HG02623 (cell line): ENCODE results near the gene ANAPC10.

Experiments
- ATAC-seq: cut with Tn5 transposase; IDR thresholded peaks from one replicate; pipeline ENCODE4 v1.9.1; 2021; ENCODE audit warnings: moderate library complexity; ENCODE audit not compliant: unreplicated experiment

ANAPC10 gene

GRCh38 chr4:145075742-145076468 lies 22.1 kb downstream of the ANAPC10 start:
- no peak for ATAC-seq

- no peak for ATAC-seq
These were observed 26.4 kb downstream of the ANAPC10 start for GRCh38 chr4:145071560-145071959.

GRCh38 chr4:145069361-145069760 lies 28.6 kb downstream of the ANAPC10 start:
- ATAC-seq: no peak

- no peak for ATAC-seq
These were observed 31.9 kb downstream of the ANAPC10 start for GRCh38 chr4:145066063-145066501.

- ATAC-seq: peak; percentile 74
These were observed 36.6 kb downstream of the ANAPC10 start for GRCh38 chr4:145061318-145061920.

- ATAC-seq: no peak
These were observed 39.7 kb downstream of the ANAPC10 start for GRCh38 chr4:145058256-145058655.

GRCh38 chr4:145056325-145057130 lies 41.5 kb downstream of the ANAPC10 start:
- no peak for ATAC-seq

- no peak for ATAC-seq
These were observed 42.3 kb downstream of the ANAPC10 start for GRCh38 chr4:145055533-145056257.

- no peak for ATAC-seq
These were observed 48.8 kb downstream of the ANAPC10 start for GRCh38 chr4:145049241-145049640.

- no peak for ATAC-seq
These were observed 49.2 kb downstream of the ANAPC10 start for GRCh38 chr4:145048817-145049216.

GRCh38 chr4:145047151-145047550 lies 50.8 kb downstream of the ANAPC10 start:
- peak; percentile 75 for ATAC-seq

GRCh38 chr4:145045180-145045579 lies 52.8 kb downstream of the ANAPC10 start:
- peak; percentile 34 for ATAC-seq

- ATAC-seq: no peak
These were observed 53.7 kb downstream of the ANAPC10 start for GRCh38 chr4:145044341-145044740.

GRCh38 chr4:145043306-145043705 lies 54.7 kb downstream of the ANAPC10 start:
- no peak for ATAC-seq

GRCh38 chr4:145042601-145043285 lies 55.3 kb downstream of the ANAPC10 start:
- ATAC-seq: no peak

- ATAC-seq: peak; percentile 90
These were observed 56.6 kb downstream of the ANAPC10 start for GRCh38 chr4:145041378-145041777.

GRCh38 chr4:145035494-145036136 lies 62.4 kb downstream of the ANAPC10 start:
- ATAC-seq: peak; percentile 52

GRCh38 chr4:145034727-145035211 lies 63.2 kb downstream of the ANAPC10 start:
- ATAC-seq: no peak

GRCh38 chr4:145019346-145019745 lies 78.7 kb downstream of the ANAPC10 start:
- no peak for ATAC-seq

GRCh38 chr4:145014365-145014764 lies 83.6 kb downstream of the ANAPC10 start:
- ATAC-seq: no peak
